ENCODE data around the gene RPTOR.
"Not testable (repeated sequence)": the region's sequence is repeated elsewhere in the genome, so short reads cannot be mapped to it uniquely, and the experiment has no call there.

The RPTOR gene

GRCh38 chr17:80751070-80751945 is 206.7 kb downstream of the RPTOR start:
- no peak for DNase-seq

GRCh38 chr17:80751946-80752581 is 207.4 kb downstream of the RPTOR start:
- no peak for DNase-seq

- no peak for DNase-seq
These were observed 209.2 kb downstream of the RPTOR start for GRCh38 chr17:80753685-80754345.

GRCh38 chr17:80754846-80755245 is 210.2 kb downstream of the RPTOR start:
- DNase-seq = no peak

- DNase-seq = no peak
These were observed 211.2 kb downstream of the RPTOR start for GRCh38 chr17:80755650-80756405.

GRCh38 chr17:80758481-80759376 is 214.1 kb downstream of the RPTOR start:
- DNase-seq = no peak

GRCh38 chr17:80759377-80759673 is 214.7 kb downstream of the RPTOR start:
- no peak for DNase-seq

GRCh38 chr17:80760511-80760911 is 215.9 kb downstream of the RPTOR start:
- DNase-seq = peak; percentile 78

- DNase-seq = no peak
These were observed 216.7 kb downstream of the RPTOR start for GRCh38 chr17:80761110-80761871.

GRCh38 chr17:80762076-80762475 is 217.4 kb downstream of the RPTOR start:
- DNase-seq = no peak

- no peak for DNase-seq
These were observed 218.7 kb downstream of the RPTOR start for GRCh38 chr17:80763293-80763867.

- DNase-seq = not testable (repeated sequence)
These were observed 220.0 kb downstream of the RPTOR start for GRCh38 chr17:80764627-80765145.

GRCh38 chr17:80765241-80765961 is 220.8 kb downstream of the RPTOR start:
- no peak for DNase-seq

GRCh38 chr17:80766290-80766855 is 221.7 kb downstream of the RPTOR start:
- no peak for DNase-seq

GRCh38 chr17:80768389-80768788 is 223.8 kb downstream of the RPTOR start:
- DNase-seq = no peak

GRCh38 chr17:80768936-80769335 is 224.3 kb downstream of the RPTOR start:
- no peak for DNase-seq

GRCh38 chr17:80769516-80769915 is 224.9 kb downstream of the RPTOR start:
- no peak for DNase-seq

GRCh38 chr17:80769936-80770625 is 225.4 kb downstream of the RPTOR start:
- no peak for DNase-seq

Measured in NCI-H1694 treated with DMSO at 0.1 percent for 48 hours (cell line).